GM15510 (cell line): Measurements from ENCODE around the gene ACAP3.

Experiments
- POLR2A ChIP-seq: IDR thresholded peaks from 3 replicates; pipeline ENCODE4 v1.6.1; 2011; ENCODE audit warnings: borderline replicate concordance; ENCODE audit not compliant: insufficient read length; ENCODE audit errors: extremely low read depth

The ACAP3 gene

DNA sequence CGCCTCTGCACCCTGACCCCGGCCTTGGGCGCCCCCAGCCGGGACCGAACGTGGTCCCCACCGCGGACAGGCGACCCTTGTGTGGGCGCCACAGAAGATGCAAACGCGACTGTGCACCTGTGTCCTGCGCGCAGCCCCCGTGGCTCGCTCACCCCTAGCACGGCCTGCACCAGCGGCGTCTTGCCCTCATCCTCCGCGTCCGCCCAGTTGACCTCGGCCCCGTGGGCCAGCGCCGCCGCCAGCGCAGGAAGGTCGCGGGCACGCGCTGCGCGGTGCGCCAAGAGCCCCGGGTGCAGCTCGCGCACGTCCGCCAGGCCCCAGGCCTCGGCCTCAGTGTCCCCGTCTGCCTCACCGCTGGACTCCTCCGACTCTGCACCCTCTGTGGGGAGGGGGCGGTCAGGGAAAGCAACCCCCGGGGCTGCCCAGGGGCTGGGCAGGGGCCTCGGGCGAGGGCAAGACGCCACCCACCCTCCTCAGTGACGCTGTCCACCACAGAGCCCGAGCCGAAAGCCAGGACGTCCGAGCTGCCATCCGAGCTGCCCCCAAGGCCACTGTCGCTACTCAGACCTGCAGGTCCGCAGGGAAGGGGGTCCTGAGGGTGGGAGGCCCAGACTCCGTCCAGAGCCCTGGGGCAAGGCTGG is 13.4 kb downstream of the ACAP3 start:
- TF ChIP-seq POLR2A: no peak

GRCh38 chr1:1293263-1294249 is 14.2 kb downstream of the ACAP3 start:
- no peak for TF ChIP-seq POLR2A

DNA sequence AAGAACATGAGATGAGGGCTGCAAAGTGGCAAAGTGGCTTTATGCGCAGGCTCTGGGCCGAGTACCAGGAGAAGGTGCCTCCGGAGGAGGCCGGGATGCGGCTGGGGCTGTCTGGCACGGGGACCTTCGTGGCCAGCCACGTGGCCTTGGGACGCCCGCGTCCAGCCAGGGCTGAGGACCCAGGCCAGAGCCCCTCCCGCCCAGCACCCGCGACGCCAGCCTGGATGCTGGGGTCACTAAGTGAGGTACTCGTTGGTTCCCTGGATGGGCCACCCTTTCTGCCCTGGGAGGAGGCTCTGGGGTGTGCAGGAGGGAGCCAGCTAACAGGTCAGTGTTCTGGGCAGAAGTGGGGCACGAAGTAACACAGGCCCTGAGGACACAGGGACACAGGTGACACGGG is 14.9 kb downstream of the ACAP3 start:
- no peak for TF ChIP-seq POLR2A

DNA sequence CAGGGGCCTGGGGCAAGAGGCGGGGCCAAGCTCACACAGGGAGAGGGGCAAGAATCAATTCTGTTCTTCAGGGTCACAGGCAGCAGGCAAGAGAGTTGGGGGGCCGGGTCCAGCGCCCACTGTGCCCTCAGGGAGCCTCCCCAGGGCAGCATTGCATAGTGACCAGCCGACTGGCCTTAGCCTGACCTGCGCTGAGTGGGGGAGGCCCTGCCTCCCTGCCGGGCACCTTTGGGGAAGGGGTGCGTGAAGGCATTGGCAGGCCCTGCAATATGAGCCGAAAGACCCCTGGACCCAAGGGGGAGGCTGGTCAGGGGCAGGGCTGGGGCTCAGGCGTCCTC is 15.3 kb downstream of the ACAP3 start:
- TF ChIP-seq POLR2A: no peak

- TF ChIP-seq POLR2A: no peak
These were observed 15.9 kb downstream of the ACAP3 start for GRCh38 chr1:1291548-1292441.

GRCh38 chr1:1291023-1291528 is 16.7 kb downstream of the ACAP3 start:
- TF ChIP-seq POLR2A: no peak

DNA sequence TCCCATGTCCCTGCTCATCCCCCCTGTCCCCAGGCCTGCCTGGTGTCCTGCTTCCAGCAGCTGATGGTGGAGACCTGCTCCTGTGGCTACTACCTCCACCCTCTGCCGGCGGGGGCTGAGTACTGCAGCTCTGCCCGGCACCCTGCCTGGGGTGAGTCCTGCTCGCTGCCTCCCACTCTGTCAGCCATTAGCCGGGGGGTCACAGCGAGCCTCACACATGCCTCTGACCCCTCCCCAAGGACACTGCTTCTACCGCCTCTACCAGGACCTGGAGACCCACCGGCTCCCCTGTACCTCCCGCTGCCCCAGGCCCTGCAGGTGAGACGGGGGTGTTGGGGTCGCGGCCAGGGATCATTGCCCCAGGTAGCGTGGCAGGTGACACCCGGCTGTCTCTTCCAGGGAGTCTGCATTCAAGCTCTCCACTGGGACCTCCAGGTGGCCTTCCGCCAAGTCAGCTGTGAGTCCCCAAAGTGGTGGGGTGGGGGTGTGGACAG is 17.4 kb downstream of the ACAP3 start:
- TF ChIP-seq POLR2A: no peak

GRCh38 chr1:1287288-1288110 is 20.2 kb downstream of the ACAP3 start:
- no peak for TF ChIP-seq POLR2A

- TF ChIP-seq POLR2A: no peak
These were observed 21.1 kb downstream of the ACAP3 start for GRCh38 chr1:1286313-1287261.

GRCh38 chr1:1285611-1286311 is 22.0 kb downstream of the ACAP3 start:
- no peak for TF ChIP-seq POLR2A

- TF ChIP-seq POLR2A: no peak
These were observed 22.6 kb downstream of the ACAP3 start for GRCh38 chr1:1285102-1285571.
